HG03558 (cell line): ENCODE results near the gene PCDH1.

Experiments used
- ATAC-seq: cut with Tn5 transposase; IDR thresholded peaks from one replicate; pipeline ENCODE4 v1.9.1; 2021; ENCODE audit warnings: moderate number of reproducible peaks; ENCODE audit not compliant: unreplicated experiment; ENCODE audit errors: extremely low read depth

Gene PCDH1

DNA sequence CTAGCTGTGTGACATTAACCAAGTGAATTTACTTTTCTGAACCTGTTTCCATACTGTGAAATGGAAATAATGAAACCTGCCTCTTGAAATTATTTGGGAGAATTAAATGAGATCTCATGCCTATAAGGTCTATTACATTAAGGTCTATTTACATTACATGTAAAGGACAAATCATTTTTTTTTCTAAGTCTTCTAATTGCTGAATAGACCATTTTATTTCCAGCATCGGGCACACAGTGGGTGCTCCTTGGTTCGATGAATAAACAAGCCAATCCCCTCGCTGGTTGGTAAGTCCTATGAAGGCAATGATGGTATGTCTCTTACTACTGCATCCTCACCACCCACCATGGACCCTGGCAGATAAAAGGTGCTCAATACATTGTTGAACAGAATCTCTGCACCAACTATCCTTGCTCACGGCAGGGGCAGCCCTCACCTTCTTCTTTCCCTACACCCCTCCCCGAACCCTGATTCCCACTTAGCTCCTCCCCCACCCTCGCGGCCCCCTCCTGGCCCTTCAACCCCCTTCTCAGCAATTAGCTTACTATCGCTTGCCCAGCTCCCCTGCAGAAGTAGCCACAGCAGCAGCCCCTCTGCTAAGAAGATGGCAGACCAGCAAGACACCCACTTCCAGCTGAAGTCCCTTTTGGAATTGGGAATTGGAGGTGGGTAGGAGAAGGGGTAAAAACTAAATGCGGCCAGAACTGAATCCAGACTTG lies 3.0 kb downstream of the PCDH1 start:
- no peak for ATAC-seq

GRCh38 chr5:141874262-141874964 lies 3.8 kb downstream of the PCDH1 start:
- ATAC-seq = no peak

- ATAC-seq = no peak
These were observed 4.3 kb downstream of the PCDH1 start for GRCh38 chr5:141873933-141874261.

- no peak for ATAC-seq
These were observed 5.5 kb downstream of the PCDH1 start for GRCh38 chr5:141872496-141873356.

- ATAC-seq = no peak
These were observed 6.3 kb downstream of the PCDH1 start for GRCh38 chr5:141871870-141872269.

DNA sequence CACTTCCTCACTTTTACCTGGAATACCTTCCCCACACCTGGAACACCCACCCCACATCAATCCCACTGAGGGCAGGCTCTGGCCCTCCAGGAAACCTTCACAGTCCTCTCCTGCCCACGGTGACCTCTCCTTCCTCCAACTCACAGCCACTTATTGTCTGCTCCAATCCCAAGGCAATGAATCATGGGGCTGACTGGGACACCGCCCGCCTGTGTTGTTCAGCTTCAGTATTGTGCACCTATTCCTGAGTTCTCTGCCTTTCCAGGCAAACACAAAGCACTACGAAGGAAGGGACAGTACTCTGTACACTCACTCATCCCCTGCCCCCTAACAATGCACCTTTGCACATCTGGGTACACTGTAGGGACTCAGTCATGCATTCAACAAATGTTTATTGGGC lies 7.3 kb downstream of the PCDH1 start:
- ATAC-seq = no peak

DNA sequence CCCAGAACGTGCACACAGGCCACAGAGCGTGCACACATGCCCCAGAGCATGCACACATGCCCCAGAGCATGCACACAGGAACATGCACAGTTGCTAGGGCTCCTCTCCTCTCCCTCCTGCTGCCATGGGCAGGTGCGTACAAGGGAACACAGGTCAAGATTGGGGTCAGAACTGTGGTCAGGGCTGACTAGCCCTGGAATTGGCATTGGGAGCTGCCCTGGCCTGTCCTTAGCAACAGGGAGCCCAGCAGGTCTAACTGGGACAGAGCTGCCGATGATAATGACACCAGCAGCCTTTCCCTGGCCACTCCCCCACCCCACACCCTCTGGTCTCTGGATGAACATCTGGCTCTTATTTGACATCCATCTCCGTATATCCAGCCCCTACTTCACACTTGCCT lies 8.0 kb downstream of the PCDH1 start:
- ATAC-seq = no peak

- ATAC-seq = no peak
These were observed 8.7 kb downstream of the PCDH1 start for GRCh38 chr5:141869514-141869913.

DNA sequence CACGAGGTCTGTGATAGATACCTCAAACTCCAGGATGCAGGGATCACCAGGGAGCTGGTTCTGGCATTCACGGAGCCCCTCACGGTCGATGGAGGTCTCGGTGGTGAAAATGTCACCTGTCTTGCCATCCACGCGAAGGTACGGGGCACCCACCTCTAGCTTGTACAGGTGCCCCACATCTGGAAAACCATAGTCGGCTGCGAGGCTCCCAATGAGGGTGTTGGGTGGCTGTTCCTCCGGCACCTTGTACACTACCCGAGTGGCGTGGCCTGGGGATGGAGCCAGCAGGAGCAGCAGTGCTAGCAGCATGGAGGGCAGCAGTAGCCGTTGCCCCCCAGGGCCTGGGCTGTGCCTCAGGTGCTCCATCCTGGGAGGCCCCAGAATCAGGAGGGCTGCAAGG lies 9.2 kb downstream of the PCDH1 start:
- ATAC-seq = no peak

- no peak for ATAC-seq
These were observed 9.7 kb downstream of the PCDH1 start for GRCh38 chr5:141868541-141868940.

- no peak for ATAC-seq
These were observed 10.6 kb downstream of the PCDH1 start for GRCh38 chr5:141867651-141868050.

GRCh38 chr5:141867139-141867538 lies 11.1 kb downstream of the PCDH1 start:
- ATAC-seq = no peak

DNA sequence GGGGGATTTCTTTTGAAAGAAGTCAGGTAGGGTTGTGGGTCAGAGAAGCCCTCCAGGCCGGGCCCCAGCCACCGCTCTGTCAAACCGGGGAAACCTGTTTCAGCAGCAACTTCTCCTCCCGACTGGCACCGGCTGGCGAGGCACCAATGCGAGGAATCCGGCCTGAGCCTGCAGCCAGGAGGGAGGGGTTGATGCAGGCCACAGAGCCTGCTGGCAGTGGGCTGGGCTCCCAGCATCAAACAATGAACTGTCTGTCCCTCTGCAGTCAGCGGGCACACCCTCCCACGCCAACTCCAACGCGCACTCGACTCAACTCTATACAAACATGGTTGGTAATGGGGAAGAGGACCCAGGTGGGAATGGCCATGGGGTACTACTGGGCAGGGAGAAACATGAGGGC lies 12.1 kb downstream of the PCDH1 start:
- ATAC-seq = no peak

DNA sequence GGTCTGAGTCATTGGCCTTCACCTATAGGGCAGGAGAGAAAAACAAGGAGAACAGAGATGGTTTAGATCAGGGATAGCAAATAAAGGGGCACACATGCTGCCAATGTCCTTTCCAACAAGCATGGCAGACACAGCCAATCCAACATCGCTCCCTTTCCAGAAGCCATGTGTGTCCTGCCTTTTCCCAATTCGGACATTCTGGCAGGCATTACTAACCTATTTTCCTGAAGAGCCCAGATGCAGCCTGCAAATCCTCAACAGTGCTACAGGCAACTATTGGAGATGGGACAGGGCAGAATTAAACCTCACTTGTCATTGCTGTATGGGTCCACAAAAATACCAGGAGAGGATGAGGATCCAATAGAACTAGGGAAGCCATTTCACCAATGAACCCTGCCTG lies 12.8 kb downstream of the PCDH1 start:
- no peak for ATAC-seq

DNA sequence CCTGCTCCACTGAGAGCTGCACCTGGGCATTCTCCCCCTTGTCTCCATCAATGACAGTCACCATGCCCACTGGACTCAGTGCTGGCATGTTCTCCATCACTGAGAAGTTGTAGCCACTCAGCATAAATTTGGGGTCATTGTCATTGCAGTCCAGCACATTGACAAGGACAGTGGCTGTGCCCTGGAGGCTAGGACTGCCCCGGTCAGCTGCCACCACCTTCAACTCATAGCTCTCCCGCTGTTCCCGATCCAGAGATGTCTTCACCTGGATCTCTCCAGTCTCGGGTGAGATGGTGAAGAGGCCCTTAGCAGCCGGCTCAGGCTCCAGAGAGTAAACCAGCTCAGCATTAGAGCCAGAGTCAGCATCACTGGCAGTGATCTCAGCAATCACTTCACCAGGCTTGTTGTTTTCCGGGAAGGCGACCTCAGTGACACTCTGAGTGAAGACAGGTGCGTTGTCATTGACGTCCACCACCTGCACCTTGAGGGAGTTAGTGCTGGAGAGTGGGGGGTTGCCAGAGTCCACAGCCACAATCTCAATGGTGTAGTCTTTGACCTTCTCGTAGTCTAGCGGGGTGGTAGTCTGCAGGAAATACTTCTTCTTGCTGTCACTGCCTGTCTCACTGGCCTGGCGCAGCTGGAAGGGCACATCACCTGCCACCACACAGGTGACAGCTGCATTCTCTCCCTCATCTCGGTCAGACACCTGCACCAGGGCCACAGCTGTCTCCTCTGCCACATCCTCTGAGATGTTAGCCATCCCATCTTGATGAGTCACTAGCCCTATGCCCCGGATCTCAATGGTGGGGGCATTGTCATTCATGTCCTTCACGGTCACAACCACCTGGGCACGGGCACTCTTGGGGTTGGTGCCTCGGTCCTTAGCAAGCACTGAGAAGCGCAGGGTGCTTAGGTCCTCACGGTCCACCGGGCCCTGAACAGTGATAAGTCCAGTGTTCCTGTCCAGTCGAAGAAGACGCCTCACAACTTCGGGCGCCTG lies 13.5 kb downstream of the PCDH1 start:
- ATAC-seq = no peak

- no peak for ATAC-seq
These were observed 14.5 kb downstream of the PCDH1 start for GRCh38 chr5:141863569-141864178.

DNA sequence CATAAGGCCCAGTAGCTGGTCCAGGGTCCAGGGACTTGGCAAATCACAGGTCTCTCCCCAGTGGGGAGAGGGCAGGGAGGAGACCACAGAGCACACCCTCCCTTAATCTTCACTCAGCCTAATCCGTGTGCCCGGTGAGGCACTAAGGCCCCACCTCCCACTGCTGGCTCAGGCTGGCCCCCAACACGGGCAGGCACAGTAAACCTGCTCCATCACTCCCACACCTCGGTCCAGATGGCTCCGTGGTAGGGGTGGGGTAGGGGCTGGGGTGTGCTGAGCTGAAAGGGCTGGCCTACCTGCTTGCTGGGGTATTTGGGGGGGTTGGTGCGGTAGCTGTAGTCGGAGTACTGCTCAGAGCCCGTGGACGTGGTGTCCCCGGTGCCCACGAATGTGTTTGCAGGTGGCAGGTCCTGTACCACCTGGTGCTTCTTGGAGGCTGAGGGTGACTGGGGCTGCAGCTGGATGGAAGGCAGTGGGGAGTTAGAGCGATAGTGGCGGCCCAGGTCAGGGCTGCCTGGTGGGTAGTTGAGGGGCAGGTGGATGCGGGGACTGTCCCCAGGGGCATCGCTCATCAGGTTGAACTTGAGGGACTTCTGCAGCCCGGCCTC lies 15.2 kb downstream of the PCDH1 start:
- ATAC-seq = no peak

GRCh38 chr5:141861194-141861593 lies 17.0 kb downstream of the PCDH1 start:
- ATAC-seq = no peak

DNA sequence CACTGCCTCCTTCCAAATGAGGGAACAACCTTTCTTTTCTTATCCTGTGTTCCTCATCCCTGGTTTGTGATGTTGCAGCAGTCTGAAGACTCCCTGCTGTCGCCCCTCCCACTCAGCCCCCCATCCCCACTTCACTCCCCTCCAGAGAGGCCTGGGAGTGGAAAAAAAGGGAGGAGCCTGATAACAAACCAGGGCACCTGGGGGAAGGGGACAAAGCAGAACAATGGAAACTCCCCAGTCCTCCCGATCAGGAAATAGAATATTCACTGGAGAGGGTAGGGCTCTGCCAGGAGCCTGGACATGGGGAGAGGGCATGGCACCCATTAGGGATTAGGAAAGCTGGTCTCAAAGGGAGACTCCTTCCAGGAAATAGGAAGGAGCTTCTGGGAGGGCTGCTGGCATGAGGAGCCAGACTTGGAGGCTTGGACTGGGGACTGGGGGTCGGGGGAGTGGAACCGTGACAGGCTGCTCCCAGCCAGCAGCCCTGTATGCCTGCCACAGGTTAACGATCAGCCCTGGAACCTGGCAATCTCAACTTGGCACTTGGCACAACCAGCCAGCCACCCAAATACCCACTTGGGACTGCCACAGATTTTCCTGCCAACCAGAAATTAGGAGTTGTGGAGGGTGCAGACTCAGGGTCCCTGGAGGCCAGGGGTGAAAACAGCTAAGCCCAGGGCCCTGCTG lies 20.0 kb downstream of the PCDH1 start:
- ATAC-seq = no peak
